ENCODE measurements around the gene CALML5. TPM values are rescaled to one million over a fixed set of nuclear protein-coding genes. Genes with fewer than 3 reads are reported as not detected.

The CALML5 gene
- total and polyA plus RNA-seq, 9 of the 15 experiments (the other 6 are each of a cell fraction or from before 2014, with no cell fraction given) = not detected

DNA sequence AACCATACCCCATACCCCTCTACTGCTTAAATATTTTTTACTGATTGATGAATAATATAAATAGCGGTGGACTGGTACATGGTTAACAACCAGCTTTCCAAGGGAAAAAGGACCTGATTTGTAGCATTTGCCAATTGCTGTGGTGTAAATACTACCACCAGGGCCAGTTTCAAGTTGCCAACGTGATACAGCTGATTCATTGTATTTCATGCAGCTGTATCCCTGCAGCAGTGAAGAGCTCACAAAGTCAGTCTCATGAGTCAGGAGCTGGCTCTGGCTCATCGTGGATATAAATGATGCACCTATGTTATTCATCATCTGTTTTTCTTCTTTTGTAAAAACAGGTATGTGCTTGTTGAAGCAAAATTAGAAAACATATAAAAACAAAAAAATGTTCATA is 15.2 kb downstream of the CALML5 start (continued):
- TF ChIP-seq U2AF2 (optimal IDR thresholded peaks at IDR 0.05; ENCODE audit: low read depth, low read length) (no peak), MAFK (IDR thresholded peaks at IDR 0.05; ENCODE audit: low read length) (0 out of 2 replicates have a peak, but pooled peaks have one; percentile 21)
- TF ChIP-seq, protein P1, sequence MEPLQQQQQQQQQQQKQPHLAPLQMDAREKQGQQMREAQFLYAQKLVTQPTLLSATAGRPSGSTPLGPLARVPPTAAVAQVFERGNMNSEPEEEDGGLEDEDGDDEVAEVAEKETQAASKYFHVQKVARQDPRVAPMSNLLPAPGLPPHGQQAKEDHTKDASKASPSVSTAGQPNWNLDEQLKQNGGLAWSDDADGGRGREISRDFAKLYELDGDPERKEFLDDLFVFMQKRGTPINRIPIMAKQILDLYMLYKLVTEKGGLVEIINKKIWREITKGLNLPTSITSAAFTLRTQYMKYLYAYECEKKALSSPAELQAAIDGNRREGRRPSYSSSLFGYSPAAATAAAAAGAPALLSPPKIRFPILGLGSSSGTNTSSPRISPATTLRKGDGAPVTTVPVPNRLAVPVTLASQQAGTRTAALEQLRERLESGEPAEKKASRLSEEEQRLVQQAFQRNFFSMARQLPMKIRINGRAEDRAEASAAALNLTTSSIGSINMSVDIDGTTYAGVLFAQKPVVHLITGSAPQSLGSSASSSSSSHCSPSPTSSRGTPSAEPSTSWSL (CRISPR knock-in tag; IDR thresholded peaks at IDR 0.05; ENCODE audit: borderline replicate concordance) = no peak

GRCh38 chr10:5482016-5482415 is 17.4 kb downstream of the CALML5 start:
- no peaks in the 10 kb centered on the region for H4K20me1 ChIP-seq (replicated peaks; ENCODE audit: control insufficient read depth, insufficient read depth, low read length)
- peak overlapping the region in 1 of 2 experiments; percentile 67; a peak in 1 of 4 replicates for H3K9ac ChIP-seq (ENCODE audit: insufficient read depth in 1 of 2, low read depth in 2 of 2, low read length in 2 of 2)
- ATAC-seq = no peak
- intact Hi-C loops (cut with micrococcal nuclease) (loop anchor here (5.0 kb wide), 1 partner anchor 65 kb away; no protein-coding TSS in a partner anchor), in situ Hi-C loops (cut with MboI) (no loop called here)
- H2AFZ ChIP-seq (ENCODE audit: low read depth, low read length) = no peak overlapping the region
- no peak for TF ChIP-seq NR2C1 (IDR thresholded peaks at IDR 0.05)
- peak; percentile 30; the same call in 1 of the 2 replicates for TF ChIP-seq NR2C1 (tag; IDR thresholded peaks at IDR 0.05)
- 0 out of 2 replicates have a peak, but pooled peaks have one; percentile 12 for TF ChIP-seq MBD2 (IDR thresholded peaks at IDR 0.05; ENCODE audit: borderline replicate concordance, low read depth)
- no peak for TF ChIP-seq SLC30A9 (CRISPR knock-in tag; IDR thresholded peaks at IDR 0.05)
- H3K9me1 ChIP-seq (ENCODE audit: control insufficient read depth, insufficient read depth, low read length) = no peaks in the 10 kb centered on the region
- BruUV-seq (replicated peaks) = no TSS peak
- 82% methylated on average over 9 of the region's 9 CpGs for WGBS (ENCODE audit: insufficient coverage, low coverage, missing lambda C conversion rate)
- H3K36me3 ChIP-seq (ENCODE audit: control insufficient read depth, insufficient read depth, low read length) = peaks cover 30% of the 10 kb centered on the region
- POLR2A ChIA-PET = interaction anchor here (0.6 kb wide), 1 partner anchor 820 kb away, joined by 3 read pairs; no protein-coding TSS in a partner anchor
- H3K9me3 ChIP-seq (replicated peaks; ENCODE audit: control insufficient read depth, insufficient read depth, low read depth, low read length) = no peaks in the 10 kb centered on the region
- peaks cover 53 to 71% of the 10 kb centered on the region in 2 experiments for H3K4me1 ChIP-seq (replicated peaks in 1 of 2; ENCODE audit: control insufficient read depth in 2 of 2, insufficient read depth in 2 of 2, low read length in 2 of 2)
- H3K4me2 ChIP-seq (ENCODE audit: insufficient read depth, low read length) = no peak overlapping the region; the same call in 1 of the 2 replicates
- peaks cover 98% of the 10 kb centered on the region for H3K79me2 ChIP-seq (ENCODE audit: control insufficient read depth, insufficient read depth, low read length)
- FAIRE-seq = no peak
- no peaks in the 10 kb centered on the region for H3K27me3 ChIP-seq (ENCODE audit: control insufficient read depth in 2 of 2, insufficient read depth in 2 of 2, low read length in 2 of 2)
- no peak overlapping the region for H3K27ac ChIP-seq (ENCODE audit: extremely low read depth, low read depth, low read length)
- H3K4me3 ChIP-seq = no peak overlapping the region
- CTCF ChIA-PET (ENCODE audit: low intra/inter-chr PET ratio) = no interaction called here
- DNase-seq (ENCODE audit: extremely low read depth in 1 of 4, low spot score in 3 of 4) = no peak
